Loucy (cell line): ENCODE data around the gene ANKLE2.

Source experiments
- H2AFZ ChIP-seq: fragments of 200-600 bp; sonication (generic); 2 replicates; pipeline ENCODE4 v1.6.0; 2016; ENCODE audit warnings: antibody characterized with exemption, mild to moderate bottlenecking, low read length, moderate library complexity
- H3F3A ChIP-seq: fragments of 200-600 bp; 2 replicates; pipeline ENCODE4 v1.6.0; 2016; ENCODE audit warnings: antibody characterized with exemption, low read depth, mild to moderate bottlenecking
- H3K27me3 ChIP-seq: fragments of 200-600 bp; sonication (generic); 2 replicates; pipeline ENCODE4 v1.6.1; 2014; ENCODE audit warnings: low read length, mild to moderate bottlenecking; ENCODE audit not compliant: insufficient read depth, poor library complexity, severe bottlenecking
- H3K36me3 ChIP-seq: fragments of 200-600 bp; sonication (generic); 2 replicates; pipeline ENCODE4 v1.6.1; 2016; ENCODE audit warnings: low read length; ENCODE audit not compliant: insufficient read depth
- H3K4me1 ChIP-seq: fragments of 200-600 bp; sonication (generic); 2 replicates; pipeline ENCODE4 v1.5.1; 2014; ENCODE audit warnings: low read length, mild to moderate bottlenecking; ENCODE audit not compliant: insufficient read depth, poor library complexity, severe bottlenecking
- H3K4me2 ChIP-seq: fragments of 200-600 bp; sonication (generic); 2 replicates; pipeline ENCODE4 v1.6.0; 2014; ENCODE audit warnings: antibody characterized with exemption, low read length, low read depth, mild to moderate bottlenecking; ENCODE audit not compliant: poor library complexity, severe bottlenecking
- H3K4me3 ChIP-seq: fragments of 200-600 bp; sonication (generic); 2 replicates; pipeline ENCODE4 v1.5.1; 2014; ENCODE audit warnings: low read length, mild to moderate bottlenecking, mixed read lengths; ENCODE audit not compliant: poor library complexity, severe bottlenecking
- H3K79me2 ChIP-seq: fragments of 200-600 bp; sonication (generic); 2 replicates; pipeline ENCODE4 v1.6.1; 2014; ENCODE audit warnings: low read length; ENCODE audit not compliant: insufficient read depth
- H3K9ac ChIP-seq: fragments of 200-600 bp; sonication (generic); 2 replicates; pipeline ENCODE4 v1.6.0; 2014; ENCODE audit warnings: mild to moderate bottlenecking, low read depth, low read length, moderate library complexity; ENCODE audit not compliant: poor library complexity, severe bottlenecking
- H3K9me2 ChIP-seq: fragments of 200-600 bp; sonication (generic); replicated peaks from 2 replicates; pipeline ENCODE4 v1.6.1; 2016; ENCODE audit warnings: low read depth, low read length, mixed read lengths
- H3K9me3 ChIP-seq: fragments of 200-600 bp; sonication (generic); 2 replicates; pipeline ENCODE4 v1.6.1; 2014; ENCODE audit warnings: mild to moderate bottlenecking, antibody characterized with exemption, low read length, low read depth; ENCODE audit not compliant: insufficient read depth
- H4K20me1 ChIP-seq: fragments of 200-600 bp; sonication (generic); 2 replicates; pipeline ENCODE4 v1.6.0; 2014; ENCODE audit warnings: antibody characterized with exemption, low read length, mild to moderate bottlenecking; ENCODE audit not compliant: insufficient read depth, poor library complexity, severe bottlenecking
- EZH2phosphoT487 ChIP-seq: fragments of 200-600 bp; IDR thresholded peaks from 2 replicates; pipeline ENCODE4 v1.6.1; 2018; ENCODE audit warnings: antibody characterized with exemption, mild to moderate bottlenecking, moderate library complexity, borderline replicate concordance
- TF ChIP-seq, protein P1 (sequence below): fragments of 200-600 bp; sonication (generic); conservative IDR thresholded peaks from 2 replicates; pipeline ENCODE4 v1.5.1; 2014; ENCODE audit warnings: mild to moderate bottlenecking, antibody characterized with exemption, low read length

Gene ANKLE2

DNA sequence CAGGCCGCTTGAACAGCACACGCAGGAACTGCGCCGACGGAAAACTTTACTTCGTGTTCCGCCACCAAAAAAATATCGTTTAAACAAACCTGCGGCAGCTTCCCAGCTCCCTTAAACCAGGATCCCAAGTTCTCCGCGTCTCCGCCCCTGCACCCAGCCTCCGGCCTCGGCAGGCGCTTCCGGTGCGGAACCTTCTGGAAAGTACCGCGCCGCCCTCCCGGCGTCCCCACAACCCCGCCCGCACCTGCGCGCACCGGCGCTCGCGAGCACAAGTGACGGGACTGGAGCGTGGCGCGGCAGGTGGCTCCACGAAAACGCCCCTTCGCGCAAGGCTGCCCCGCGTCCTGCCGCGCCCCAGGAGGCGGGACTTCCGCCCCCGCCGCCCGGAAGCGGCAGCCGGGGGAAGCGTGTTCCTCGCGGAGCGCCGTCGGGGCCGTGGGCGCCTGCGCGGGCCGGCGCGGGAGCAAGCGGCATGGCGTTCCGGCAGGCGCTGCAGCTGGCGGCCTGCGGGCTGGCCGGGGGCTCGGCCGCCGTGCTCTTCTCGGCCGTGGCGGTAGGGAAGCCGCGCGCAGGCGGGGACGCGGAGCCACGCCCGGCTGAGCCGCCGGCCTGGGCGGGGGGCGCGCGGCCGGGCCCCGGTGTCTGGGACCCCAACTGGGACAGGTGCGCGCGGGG is 51.1 kb downstream of the ANKLE2 start, which contains the start of gene PGAM5:
TSS of gene PGAM5 (plus strand) at position 438 of the 675 bp plus-strand sequence. CDS start at position 473, 35 bp downstream.
- H3K36me3 ChIP-seq, result peaks cover 7% of the 10 kb centered on the region; the same call in 1 of the 2 replicates
- TF ChIP-seq, protein P1, sequence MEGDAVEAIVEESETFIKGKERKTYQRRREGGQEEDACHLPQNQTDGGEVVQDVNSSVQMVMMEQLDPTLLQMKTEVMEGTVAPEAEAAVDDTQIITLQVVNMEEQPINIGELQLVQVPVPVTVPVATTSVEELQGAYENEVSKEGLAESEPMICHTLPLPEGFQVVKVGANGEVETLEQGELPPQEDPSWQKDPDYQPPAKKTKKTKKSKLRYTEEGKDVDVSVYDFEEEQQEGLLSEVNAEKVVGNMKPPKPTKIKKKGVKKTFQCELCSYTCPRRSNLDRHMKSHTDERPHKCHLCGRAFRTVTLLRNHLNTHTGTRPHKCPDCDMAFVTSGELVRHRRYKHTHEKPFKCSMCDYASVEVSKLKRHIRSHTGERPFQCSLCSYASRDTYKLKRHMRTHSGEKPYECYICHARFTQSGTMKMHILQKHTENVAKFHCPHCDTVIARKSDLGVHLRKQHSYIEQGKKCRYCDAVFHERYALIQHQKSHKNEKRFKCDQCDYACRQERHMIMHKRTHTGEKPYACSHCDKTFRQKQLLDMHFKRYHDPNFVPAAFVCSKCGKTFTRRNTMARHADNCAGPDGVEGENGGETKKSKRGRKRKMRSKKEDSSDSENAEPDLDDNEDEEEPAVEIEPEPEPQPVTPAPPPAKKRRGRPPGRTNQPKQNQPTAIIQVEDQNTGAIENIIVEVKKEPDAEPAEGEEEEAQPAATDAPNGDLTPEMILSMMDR, result no peak
- H4K20me1 ChIP-seq, result peaks cover 16% of the 10 kb centered on the region
- H2AFZ ChIP-seq, result peak within 1 kb of the TSS; percentile 94
- H3K4me2 ChIP-seq, result peak within 1 kb of the TSS; percentile 83
- H3K9me2 ChIP-seq, result no peaks in the 10 kb centered on the region
- H3K27me3 ChIP-seq, result no peaks in the 10 kb centered on the region
- peak within 1 kb of the TSS; percentile 78 for H3K9ac ChIP-seq
- H3K79me2 ChIP-seq, result peaks cover 51% of the 10 kb centered on the region
- H3F3A ChIP-seq, result no peaks in the 10 kb centered on the region
- peaks cover 14% of the 10 kb centered on the region for H3K4me1 ChIP-seq
- H3K9me3 ChIP-seq, result no peaks in the 10 kb centered on the region
- H3K4me3 ChIP-seq, result peak within 1 kb of the TSS; percentile 77

- Histone ChIP-seq H3K36me3 (peaks cover 6% of the 10 kb centered on the region; the same call in 1 of the 2 replicates), H4K20me1 (peaks cover 16% of the 10 kb centered on the region), H3K79me2 (peaks cover 51% of the 10 kb centered on the region), H3K27me3 (no peaks in the 10 kb centered on the region), H2AFZ (peak overlapping the region; percentile 94), H3K4me2 (peak overlapping the region; percentile 83), H3K9ac (peak overlapping the region; percentile 78), H3K4me1 (peaks cover 14% of the 10 kb centered on the region), H3K9me3 (no peaks in the 10 kb centered on the region), H3K4me3 (peak overlapping the region; percentile 77), H3F3A (no peaks in the 10 kb centered on the region), H3K9me2 (no peaks in the 10 kb centered on the region)
- no peak for TF ChIP-seq EZH2phosphoT487
- TF ChIP-seq, protein P1, result no peak
Observed at GRCh38 chr12:132710043-132710404, 51.6 kb downstream of the ANKLE2 start.

DNA sequence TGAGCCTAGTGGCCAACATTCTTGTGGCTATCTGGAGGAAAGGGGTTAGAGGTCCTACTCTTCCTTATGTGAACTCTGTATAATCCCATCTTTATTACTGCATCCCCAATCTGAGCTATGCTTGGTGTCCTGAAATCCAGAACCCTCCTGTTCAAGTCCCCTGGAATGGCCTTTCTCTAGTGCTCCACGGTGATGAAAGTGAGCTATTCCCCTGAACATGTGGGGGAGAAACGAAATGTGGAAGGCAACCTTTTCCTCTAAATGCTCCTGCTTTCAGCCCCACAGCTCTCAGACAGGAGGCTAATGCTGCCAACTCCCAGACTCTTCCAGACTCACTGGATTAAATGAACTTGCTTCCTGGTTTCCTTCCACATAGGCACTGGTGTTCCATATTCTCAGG is 53.5 kb downstream of the ANKLE2 start:
- peaks cover 15% of the 10 kb centered on the region for H3K4me1 ChIP-seq
- H3K9me2 ChIP-seq, result no peaks in the 10 kb centered on the region
- peaks cover 3% of the 10 kb centered on the region; the same call in 1 of the 2 replicates for H3K36me3 ChIP-seq
- no peak overlapping the region for H3K9ac ChIP-seq
- no peaks in the 10 kb centered on the region for H3K9me3 ChIP-seq
- no peak overlapping the region for H3K4me2 ChIP-seq
- TF ChIP-seq, protein P1, result no peak
- TF ChIP-seq EZH2phosphoT487, result no peak
- H2AFZ ChIP-seq, result no peak overlapping the region
- peaks cover 9% of the 10 kb centered on the region for H4K20me1 ChIP-seq
- no peak overlapping the region for H3K4me3 ChIP-seq
- peaks cover 33% of the 10 kb centered on the region for H3K79me2 ChIP-seq
- no peaks in the 10 kb centered on the region for H3F3A ChIP-seq
- no peaks in the 10 kb centered on the region for H3K27me3 ChIP-seq
